IPS DF 4.7 (cell line): ENCODE results near the gene PDZD2.
A peak's percentile ranks its signal among the peaks of the same experiment; 100 is the strongest.

ENCODE experiments used
- DNase-seq: peaks from one replicate; pipeline ENCODE4 v3.0.0-alpha.2; 2013; ENCODE audit warnings: low spot score; ENCODE audit errors: extremely low read depth

Gene PDZD2

DNA sequence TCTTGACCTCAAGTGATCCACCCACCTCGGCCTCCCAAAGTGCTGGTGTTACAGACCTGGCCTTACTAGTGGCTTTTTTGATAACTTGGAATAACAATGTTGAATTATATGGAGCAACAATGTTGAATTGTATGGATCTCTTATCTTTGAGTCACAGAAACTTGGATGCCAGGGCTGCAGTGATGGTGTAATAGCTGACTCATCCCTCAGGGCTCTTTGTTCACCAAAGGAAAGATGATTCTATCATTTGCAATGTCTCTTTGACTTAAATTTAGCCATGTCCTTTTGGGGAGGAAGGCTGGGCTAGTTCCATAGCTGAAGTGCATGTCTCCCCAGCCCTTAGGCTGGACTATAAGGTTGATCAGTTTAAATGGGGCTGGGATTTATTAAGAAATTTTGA lies 172.3 kb downstream of the PDZD2 start:
- no peak for DNase-seq

DNA sequence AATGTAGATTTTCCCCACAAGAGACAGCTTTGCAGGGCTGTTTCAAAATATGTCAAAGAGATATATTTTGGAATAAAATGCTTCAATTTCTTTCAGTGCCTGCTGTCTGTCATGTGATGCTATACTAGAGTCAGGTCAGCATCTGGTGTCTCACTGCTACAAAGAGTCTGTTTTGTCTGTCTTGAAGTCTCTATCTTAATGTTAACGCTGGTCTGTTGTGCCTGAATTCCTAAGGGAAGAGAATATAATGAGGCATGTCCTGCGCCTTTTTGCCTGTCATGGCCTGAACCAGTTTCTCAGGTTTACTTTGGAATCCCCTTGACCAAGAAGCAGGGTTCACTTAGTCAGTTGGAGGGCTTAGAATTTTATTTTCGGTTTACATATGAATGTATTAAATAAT lies 176.4 kb downstream of the PDZD2 start:
- no peak for DNase-seq

DNA sequence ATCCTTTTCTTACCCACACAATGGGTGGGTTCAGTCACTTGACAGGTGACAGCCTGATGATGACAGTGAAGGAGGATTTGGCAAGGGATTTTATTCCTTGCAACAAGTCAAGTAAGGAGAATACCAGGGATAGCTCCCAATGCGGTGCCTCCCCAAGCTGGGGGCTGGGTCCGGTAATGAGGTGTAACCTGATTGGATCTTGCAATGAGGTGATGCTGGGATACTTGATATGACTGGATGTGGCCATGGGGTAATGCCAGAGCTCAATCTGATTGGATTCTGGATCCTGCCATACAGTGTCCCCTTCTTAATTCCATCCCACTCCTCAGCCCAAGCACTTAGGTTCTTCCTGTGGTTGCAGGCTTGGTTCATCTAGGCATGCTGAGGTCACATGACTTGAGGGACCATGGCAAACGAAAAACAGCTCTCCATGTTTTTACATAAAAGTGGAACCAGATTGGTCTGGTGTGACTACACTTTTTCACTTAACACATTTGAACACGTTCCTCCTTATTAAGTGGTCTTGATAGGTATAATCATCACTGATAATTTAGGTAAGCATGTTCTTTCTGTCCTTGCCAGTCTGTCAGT lies 181.1 kb downstream of the PDZD2 start:
- DNase-seq: no peak

DNA sequence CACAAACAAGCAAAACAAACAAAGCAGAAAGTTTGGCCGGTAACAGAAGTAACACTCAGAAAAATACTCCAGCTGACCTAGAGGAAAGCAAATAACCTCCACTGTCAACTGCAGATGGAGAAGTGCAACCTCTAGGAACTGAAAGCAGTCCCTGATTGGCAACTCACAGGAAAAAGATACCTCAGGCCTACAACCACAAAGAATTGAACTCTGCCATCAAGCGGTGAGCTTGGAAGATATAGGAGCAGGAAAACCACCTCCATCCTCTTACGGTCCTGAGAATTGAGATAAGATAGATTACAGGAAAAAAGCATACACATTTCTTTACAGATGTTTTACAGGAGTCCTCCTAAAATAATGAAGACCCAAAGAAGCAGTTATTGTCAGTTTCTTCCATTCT lies 184.5 kb downstream of the PDZD2 start:
- no peak for DNase-seq

DNA sequence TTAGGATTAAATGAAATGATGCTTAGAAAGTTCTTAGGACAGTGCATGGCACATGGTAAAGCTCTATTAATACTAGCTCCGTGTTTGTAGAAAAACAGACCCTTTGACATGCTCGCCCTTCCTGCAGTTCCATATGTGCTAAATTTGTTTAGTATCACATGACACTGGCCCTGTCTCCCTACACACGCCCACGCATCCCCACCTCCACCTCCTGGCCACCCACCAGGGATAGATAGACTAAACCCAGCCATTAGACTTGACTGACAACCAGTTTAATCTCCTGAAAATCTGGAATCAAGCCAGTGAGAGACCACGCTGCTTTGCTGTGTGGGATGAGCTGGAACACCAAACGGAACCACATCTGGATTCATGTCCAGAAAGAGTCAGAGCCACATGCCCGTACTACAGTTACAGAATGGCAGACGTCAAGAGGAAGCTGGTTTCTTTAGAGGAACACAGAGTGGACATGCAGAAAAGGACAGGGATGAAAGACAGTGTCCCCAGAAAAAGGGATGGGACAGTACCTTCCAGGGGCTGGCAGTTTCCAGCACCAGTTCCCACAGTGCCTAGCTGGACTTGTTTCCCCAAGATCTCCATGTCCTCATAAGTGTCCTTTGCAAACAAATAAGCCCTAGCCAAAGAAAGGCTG lies 186.1 kb downstream of the PDZD2 start:
- DNase-seq: no peak

DNA sequence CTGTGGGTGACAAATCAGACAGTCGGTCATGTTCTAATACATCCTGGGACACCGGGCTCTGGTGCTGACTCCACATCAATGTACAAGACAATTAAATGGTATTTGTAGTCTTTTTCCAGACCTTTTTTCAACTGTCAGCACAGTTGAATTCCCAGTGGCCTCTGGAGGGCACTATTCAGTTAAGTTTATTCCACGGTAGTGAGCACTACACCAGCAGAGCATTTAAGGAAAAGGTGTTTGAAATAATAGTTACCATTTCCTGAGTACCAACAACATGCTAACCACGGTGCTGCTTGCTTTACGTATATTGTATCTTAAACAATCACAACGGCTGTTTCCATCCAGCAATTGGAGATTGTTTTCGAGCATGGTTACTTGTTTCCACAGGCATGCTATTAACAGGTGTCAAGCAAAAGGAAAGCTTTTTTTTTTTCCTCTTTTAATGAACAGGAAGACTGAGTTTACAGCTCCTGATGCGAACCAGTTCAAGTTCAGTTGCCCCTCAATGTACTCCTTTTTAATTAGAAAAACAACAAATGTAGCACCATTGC lies 186.7 kb downstream of the PDZD2 start:
- DNase-seq: peak; percentile 58

DNA sequence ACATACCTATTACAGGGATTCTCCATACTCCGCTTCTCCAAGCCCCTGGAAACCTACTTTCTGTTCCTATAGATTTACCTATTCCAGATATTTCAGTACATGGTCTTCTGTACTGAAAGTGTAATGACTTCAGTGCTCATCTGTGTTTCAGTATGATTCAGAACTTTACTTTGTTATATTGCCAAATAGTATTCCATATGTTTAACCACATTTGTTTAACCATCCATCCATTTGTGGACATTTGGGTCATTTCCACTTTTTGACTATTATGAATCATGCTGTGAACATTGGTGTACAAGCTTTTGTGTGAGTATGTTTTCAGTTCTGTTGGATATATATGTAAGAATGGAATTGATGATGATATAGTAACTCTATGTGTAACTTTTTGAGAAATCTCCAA lies 188.9 kb downstream of the PDZD2 start:
- DNase-seq: no peak

DNA sequence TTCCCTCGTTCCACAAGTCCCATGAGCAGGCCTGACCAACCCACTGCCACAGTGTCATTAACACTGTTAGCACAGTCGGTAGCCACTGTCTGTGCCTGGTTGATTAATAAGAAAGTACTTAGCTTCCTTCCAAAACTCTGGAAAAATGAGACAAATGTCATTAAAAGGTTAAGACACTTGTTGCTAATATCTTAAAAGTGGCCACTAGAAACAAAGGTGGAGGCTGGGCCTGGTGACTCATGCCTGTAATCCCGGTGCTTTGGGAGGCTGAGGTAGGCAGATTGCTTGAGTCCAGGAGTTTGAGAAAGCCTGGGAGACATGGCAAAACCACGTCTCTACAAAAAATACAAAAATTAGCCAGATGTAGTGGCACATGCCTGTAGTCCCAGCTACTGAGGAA lies 194.0 kb downstream of the PDZD2 start:
- DNase-seq: no peak

DNA sequence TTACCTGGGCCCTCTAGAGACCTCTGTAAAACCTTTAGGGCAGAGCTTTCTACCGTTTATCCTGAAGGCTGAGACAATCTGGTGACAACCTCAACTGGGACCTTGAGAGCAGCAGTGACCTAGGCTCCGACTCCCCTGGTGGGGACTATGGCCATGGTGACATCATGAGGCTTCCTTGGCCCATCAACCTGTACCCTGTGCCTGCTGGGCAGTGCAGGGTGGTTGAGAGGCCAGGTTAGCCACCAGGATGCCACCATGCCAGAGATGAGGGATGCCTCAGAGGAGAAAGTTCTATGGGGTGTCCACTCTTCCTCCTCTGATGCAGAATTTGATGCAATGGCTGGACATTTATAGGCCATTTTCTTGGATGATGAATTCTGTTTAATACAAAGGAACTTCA lies 194.8 kb downstream of the PDZD2 start:
- DNase-seq: no peak

DNA sequence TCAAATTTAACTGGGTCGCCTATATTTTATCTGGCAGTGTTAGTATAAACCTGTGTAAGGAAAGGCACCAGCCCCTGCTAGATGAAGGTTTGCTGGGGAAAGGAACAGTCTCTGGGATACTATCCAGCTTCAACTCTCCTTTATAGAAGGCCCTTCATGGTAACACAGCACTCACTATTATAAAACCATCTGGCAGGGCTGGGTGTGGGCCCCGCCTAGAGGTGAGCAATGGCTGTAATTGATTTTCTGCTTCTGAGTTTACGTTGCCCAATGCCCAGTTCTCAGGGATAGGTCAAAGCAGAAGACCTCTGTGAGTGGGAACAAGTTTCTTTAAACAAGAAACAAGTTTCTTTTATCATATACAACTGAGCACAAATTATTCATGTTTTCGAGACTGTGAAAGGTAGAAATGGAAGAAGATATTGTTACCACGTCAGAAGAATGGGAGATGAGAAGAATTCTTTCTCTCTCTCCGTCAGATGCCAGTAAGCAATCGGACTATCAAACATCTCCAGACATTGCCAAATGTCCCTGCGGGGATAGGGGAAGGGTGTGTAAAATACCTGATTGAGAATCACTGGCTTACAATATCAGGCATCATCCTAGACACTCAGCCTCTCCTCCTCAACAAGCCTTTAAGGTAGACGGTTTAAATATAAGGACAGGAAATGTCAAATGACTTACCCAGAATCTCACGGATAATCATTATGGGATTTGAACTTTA lies 205.9 kb downstream of the PDZD2 start:
- no peak for DNase-seq

DNA sequence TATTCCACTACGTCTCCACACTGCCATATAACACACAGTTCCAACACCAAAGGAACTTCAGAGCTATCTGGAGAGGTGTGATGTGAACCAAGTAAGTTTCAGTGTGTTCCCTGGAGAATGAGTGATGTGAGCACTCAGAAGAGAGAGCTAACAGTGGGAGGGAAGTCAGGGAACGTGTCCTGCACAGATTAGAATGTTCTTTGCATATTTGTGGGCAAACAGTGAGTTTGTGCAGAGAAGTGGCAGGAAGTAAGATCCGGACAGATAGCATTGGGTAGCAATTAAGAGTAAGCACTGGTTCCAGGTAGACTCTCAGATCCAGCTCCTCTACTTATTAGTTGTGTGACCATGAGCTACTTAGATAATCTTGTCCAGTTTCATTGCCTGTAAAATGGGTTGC lies 206.4 kb downstream of the PDZD2 start:
- DNase-seq: no peak

DNA sequence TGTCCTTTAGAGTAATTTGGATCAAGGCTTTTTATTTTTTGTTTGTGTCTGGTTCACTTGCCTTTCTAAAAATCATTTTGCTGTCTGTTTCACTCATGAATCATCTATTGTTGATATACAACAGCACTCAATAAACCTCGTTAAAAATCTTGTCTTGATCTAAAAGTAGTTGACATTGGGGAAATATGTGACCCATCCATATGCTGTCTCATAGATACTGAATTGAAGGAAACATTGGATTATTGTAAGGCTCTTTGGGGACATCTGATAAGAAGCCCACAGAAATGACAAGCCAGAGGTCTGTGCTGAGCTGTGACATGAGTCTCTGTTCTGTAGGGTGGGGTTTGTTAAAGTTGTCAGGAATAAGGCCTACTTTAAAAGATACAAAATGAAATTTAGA lies 208.0 kb downstream of the PDZD2 start:
- no peak for DNase-seq

DNA sequence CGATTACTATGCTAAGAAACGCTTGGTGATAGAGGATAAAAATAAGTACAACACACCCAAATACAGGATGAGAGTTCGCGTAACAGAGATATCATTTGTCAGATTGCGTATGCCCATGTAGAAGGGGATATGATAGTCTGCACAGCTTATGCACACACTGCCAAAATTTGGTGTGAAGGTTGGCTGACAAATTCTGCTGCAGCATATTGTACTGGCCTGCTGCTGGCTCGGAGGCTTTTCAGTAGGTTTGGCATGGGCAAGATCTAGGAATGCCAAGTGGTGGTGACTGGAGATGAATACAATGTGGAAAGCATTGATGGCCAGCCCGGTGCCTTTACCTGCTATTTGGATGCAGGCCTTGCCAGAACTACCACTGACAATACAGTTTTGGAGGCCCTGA lies 208.4 kb downstream of the PDZD2 start:
- no peak for DNase-seq

DNA sequence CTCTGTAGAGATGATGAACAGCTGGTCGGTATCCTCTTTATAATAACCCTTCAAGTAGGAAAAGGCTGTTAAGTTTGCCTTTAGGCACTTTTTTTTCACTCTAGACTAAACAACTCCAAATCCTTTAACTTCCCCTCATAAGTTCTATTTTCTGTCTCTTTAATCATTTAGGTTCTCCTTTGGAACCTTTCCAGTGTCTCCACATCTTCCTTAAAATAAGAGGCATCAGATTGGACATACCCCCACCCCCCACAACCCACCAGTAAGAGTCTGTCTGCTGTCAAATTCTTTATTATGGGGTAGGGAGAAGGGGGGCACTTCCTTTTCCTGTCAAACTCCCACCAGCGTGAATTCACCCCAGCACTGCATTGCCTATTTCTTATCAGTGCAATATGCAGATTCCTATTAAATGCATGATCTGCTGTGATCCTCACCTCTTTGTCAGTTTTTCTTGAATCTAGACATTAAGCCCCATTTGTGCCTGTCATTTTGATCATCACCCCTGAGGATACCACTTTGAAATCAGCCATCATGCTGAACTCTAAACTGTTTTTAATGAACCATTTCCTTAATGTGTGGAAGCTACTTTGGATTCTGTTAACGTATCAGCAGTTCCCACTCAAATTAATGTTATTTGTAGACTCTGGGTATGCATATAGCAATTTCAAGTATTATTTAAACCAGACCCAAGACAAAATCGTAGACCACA lies 212.2 kb downstream of the PDZD2 start:
- no peak for DNase-seq

DNA sequence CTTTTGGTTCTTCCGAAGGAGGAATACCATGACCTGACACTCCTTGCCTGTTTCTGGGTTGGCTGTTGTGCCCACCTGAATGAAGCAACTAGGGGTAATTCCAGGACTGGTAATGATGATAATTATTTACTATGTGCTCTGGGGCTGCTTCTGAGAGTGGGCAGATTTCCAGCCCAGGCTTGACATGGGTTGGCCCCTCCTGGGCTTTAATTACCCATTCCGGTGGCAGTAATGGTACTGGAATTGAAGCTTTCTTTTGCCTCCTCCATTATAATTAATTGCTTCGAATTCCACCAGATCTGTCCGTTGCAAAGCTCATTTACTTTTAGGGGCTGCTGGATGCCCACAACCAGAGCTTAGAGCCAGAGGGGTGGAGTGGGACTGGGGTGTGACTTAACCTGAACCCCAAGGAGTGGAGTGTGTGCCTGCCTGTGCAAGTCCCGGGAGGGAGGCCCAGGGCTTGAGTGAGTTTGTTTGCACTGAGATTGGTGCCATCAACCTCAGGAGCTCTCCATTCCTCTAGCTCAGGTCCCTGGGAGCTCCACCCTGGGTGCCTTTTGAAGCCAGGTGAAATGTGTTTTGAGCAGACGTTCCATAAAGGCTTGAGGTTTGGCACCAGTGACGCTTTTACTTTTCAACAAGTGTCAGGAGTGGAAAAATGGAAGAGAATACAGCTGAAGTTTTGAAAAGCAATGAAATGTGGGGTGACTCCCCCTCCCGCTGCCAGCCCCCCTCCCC lies 214.6 kb downstream of the PDZD2 start:
- no peak for DNase-seq

DNA sequence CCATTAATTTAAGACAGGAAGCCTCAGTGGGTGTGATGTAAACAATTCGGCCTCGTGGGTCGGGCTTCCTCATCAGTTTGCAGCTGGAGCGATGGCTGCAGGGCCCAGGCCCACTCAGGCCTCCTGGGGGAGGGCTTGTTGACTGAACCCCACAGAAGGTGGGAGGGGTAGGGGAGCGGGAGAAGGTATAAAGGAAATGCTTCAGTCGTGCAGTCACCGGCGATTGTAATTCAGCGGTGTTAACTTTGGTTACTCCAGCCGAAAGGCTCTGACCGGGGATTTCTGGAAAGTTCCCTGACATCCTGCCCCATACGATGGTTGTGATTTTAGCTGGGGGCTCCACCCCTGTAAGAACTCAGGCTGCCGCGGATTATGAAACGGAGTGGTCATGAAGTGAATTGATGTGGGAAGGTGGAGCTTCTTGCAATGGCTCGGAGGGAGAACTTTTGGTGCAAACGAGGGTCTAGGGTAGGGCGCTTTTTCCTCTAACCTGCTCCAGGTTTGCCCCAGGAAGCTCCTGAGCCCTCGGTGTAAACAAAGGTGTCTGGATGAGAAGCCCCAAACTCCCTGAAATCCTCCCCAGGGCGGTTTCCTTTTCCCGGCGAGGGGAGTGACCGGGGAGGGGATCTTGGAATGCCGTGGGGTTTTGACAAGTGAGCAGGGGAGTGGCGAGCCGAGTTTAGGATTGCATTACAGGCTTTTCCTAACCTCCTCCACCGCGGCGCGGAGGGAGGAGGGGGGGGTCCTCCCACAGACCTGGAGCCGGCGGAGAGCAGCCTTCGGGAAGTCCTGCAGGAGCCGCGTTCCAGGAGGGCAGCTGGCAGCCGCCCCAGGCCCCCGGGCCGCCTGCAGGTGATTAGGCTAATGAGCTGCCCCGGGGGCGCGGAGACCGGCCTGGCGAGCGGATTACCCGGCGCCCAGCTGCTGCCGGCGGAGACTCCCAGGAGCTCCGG lies 215.5 kb downstream of the PDZD2 start:
- no peak for DNase-seq

DNA sequence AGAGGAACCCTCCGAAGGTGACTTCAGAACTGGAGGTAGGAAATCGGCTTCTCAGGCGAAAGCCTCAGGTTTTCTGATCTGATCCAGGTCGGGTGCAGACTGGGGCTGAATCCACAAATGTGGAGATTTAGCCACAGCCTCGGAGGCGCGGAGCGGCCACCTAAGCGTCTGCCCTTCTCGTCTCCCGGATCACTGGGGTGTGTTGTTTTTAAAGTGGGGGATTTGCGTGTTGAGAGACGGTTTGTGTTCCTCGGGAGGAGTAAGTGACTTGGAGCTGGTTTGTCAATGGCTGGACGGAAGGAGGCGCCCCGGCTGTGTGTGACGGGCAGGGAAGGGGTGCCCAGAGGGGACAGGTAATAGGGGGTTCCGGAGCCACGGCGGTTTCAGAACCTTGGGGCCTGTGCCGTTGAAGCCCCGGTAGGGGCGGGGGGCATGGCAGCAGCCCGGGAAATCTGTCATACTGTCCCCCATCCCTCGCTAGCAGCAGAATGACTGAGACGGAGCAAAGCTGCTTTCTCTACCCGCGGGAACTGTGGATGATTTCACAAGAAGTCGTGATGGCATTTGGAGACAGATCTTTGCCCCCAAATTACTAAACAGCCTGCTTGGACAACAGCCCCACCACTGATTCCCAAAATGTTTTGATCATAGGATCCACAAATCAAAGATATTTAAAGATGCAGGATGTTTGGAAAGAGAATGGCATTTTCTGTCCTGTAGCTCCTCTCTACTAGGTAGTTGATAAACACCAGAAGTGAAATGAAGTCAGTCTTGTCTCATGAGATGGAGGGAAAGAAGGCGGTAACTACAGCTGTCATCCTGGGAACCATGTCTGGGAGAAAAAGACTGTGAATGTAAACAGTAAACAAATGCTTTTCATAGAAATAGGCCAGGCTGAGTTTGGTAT lies 216.5 kb downstream of the PDZD2 start:
- no peak for DNase-seq

DNA sequence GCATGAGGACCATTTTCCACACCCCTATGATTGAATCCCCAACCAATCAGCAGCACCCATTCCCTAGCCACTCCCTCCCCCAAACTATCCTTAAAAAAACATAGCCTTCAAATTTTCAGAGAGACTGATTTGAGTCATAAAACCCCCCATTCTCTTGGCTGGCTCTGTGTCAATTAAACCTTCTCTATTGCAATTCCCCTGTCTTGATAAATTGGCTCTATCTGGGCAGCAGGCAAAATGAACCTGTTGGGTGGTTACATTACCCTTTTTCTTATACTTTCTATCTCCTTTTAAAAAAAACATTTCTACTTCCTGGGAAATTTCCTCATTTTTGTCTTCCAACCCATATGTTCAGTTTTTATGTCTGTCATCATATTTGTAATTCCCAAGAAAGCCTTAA lies 220.2 kb downstream of the PDZD2 start:
- no peak for DNase-seq

DNA sequence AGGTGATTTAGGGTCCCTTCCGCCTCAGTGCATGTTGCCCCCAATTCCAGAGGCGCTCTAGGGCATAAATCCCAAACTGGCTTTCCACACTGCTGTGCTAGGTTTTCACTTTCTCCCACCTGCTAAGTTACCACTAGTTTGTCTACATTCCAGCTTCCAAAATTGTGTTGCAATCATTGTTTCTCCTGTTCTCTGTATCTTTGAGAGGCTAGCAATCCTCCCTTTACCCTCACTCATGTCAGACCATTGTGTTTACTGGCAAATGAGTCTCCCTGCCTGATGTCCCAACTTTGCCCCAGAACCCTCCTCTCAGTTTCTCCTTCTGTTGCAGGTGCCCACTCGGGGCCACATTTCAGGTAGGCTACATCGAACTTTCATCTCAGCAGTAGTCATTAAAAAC lies 221.3 kb downstream of the PDZD2 start:
- no peak for DNase-seq
